Measurements from ENCODE around the gene CD8B2.
"Not testable (repeated sequence)": the region's sequence is repeated elsewhere in the genome, so short reads cannot be mapped to it uniquely, and the experiment has no call there.

The CD8B2 gene

DNA sequence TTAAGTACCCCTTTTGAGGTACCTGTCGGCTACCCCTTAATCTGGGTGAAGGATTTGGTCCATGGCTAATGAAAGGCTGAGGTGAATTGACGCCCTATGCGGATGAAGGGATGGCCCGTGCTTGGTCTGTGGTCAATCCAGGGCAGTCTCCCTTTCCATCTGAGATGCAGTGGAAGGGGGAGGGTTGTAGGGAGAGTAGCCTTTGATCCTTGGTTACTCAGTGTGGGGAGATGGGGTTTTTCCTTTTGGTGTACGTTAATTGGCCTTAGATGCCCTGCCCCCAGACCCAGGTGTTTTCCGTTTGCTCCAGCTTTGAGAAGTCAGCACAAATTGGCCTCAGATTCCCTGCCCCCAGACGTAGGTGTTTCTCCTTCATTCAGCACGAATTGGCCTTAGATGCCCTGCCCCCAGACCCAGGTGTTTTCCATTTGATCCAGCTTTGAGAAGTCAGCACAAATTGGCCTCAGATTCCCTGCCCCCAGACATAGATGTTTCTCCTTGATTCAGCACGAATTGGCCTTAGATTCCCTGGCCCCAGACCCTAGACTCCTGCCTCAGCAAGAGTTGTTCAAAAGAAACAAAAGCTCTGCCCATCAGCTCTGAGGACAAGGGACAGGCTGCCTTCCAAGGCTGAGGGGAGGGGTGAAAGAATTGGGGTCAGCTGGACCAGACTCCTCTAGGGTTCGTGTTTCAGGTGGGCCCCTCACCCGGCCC is 21.7 kb downstream of the CD8B2 start:
- POLR2A ChIA-PET; DNase-seq (ENCODE audit: extremely low spot score); CTCF ChIA-PET: not testable (repeated sequence)

DNA sequence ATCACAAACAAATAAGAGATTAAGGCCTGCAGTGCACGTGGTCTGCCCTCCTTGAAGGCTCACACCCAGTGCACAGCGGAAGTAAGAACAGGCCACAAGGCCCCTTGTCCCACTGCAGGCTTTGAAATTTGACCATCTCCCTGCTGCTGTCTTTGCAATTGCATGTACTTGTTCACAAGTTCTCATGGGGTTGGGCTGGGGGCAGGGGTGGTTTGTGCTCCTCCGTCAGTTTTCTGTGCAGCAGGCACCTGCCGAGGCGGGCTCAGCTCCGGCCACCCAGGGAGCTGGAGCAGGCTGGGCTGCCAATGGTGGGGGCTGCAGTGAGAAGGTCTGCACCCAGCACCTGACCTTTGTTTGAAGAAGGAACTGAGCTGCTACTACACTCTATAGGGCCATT is 22.2 kb downstream of the CD8B2 start:
- POLR2A ChIA-PET; DNase-seq (ENCODE audit: extremely low spot score); CTCF ChIA-PET: not testable (repeated sequence)

DNA sequence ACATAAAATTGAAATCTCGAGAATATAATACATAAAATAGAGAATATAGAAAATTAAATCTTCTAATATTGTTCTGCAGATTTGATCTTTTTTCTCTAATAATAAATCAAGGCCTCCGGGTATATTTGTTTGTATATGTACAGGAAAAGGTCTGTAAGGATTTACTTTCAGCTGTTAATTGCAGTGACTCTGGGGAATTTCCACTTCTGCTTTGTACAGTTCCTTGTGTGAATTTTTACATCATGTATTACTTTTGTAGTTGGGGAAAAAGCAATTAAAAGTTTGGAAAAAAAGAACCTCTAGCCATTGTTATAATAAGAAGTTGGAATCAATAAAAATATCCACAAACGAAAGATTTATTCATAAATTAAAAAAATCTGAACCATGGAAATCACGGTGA is 23.6 kb downstream of the CD8B2 start:
- POLR2A ChIA-PET; DNase-seq (ENCODE audit: extremely low spot score); CTCF ChIA-PET: not testable (repeated sequence)

DNA sequence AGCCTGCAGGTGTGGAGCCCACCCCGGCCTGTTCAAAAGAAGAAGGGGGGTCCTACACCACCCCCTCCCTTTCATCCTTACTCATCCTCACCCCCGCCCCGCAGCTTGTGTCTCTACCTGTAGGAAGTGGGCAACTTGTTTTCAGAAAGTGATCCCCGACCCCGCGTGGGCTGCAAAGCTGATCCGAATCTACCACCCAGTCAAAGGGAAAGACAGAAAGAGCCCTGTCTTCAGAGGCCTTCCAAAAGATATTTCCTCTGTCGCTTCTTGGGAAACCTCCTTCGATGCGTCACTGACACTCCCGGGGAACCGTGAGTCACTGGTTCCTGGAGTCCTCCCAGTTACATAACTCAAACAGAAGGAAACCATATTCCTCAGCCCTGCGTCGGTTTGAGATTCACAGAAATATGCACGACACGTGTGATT is 24.3 kb downstream of the CD8B2 start:
- CTCF ChIA-PET; DNase-seq (ENCODE audit: extremely low spot score); POLR2A ChIA-PET: not testable (repeated sequence)

DNA sequence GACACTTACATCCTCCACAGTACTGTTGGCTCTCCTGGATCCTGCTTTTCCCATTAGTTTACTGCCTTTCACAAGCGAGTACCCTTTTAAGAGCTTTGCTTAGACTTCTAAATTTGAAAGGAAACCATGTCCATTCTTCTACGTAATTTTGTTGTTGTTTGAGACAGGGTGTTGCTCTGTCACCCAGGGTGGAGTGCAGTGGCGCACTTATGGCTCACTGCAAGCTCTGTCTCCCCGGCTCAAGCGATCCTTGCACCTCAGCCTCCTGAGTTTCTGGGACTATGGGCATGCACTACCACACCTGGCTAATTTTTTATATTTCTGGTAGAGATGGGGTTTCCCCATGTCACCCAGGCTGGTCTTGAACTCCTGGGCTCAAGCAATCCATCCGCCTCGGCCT is 24.8 kb downstream of the CD8B2 start:
- POLR2A ChIA-PET; DNase-seq (ENCODE audit: extremely low spot score); CTCF ChIA-PET: not testable (repeated sequence)

DNA sequence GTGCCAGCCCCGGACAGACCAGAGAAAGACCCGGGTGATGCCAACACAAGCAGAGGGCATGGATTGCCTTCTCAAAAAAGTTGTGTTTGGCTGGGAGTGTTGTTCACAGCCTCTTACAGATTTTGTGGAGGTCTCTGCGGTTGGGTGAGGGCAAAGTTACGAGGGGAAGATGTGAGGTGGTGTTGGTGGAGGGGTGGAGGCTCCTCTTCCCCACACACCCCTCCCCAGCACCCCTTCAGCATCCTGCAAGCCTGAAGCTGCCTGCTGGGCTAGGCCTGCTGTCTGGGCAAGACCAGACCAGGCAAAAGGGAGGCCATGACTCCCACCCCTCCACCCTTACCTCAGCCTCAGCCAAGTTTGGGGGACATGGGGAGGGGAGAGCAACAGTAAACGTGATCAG is 26.2 kb downstream of the CD8B2 start:
- DNase-seq (ENCODE audit: extremely low spot score); CTCF ChIA-PET; POLR2A ChIA-PET: not testable (repeated sequence)

DNA sequence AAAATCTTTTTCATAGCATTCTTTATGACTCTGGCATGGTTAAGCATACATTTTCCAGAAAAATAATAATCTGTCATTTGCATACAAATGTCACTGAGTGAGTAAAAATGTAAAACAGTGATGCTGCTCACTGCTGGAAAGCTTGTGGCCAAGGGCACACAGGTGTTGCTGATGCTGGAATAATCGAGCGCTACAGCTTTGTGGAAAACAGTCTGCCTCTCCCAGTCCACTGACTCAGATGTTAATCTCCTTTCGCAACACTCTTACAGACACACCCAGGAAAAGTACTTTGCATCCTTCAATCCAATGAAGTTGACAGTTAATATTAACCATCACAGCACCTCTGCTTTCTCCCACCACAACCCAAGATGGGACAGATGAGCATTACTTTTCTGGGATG is 27.7 kb downstream of the CD8B2 start:
- POLR2A ChIA-PET; CTCF ChIA-PET; DNase-seq (ENCODE audit: extremely low spot score): not testable (repeated sequence)

DNA sequence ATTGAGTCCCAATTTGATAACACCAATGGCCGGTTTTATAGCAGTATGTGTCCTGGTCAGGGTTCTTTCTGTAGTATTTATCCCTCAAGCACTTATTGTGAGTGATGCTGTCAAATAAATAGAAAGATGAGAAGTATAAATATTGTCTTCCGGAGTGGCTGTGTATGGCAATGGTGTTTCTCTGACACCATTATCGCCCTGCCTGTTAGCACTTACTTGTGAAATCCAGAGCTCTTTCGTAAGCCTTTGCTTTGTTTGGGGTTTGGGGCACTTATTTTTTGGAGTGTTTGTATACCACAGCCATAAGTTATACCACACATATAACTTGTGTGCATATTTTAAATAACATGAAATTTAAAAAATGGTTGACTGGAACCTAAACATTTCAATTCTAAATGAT is 29.3 kb downstream of the CD8B2 start:
- no peak for DNase-seq (ENCODE audit: extremely low spot score)
- ChIA-PET CTCF (interaction anchor here (1.7 kb wide), 1 partner anchor 23 kb away, joined by 3 read pairs; no protein-coding TSS in a partner anchor), POLR2A (no interaction called here)
- TF ChIP-seq, protein P1, sequence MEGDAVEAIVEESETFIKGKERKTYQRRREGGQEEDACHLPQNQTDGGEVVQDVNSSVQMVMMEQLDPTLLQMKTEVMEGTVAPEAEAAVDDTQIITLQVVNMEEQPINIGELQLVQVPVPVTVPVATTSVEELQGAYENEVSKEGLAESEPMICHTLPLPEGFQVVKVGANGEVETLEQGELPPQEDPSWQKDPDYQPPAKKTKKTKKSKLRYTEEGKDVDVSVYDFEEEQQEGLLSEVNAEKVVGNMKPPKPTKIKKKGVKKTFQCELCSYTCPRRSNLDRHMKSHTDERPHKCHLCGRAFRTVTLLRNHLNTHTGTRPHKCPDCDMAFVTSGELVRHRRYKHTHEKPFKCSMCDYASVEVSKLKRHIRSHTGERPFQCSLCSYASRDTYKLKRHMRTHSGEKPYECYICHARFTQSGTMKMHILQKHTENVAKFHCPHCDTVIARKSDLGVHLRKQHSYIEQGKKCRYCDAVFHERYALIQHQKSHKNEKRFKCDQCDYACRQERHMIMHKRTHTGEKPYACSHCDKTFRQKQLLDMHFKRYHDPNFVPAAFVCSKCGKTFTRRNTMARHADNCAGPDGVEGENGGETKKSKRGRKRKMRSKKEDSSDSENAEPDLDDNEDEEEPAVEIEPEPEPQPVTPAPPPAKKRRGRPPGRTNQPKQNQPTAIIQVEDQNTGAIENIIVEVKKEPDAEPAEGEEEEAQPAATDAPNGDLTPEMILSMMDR (IDR thresholded peaks at IDR 0.05; ENCODE audit: control extremely low read depth, extremely low read depth, low read depth, missing control alignments): no peak

DNA sequence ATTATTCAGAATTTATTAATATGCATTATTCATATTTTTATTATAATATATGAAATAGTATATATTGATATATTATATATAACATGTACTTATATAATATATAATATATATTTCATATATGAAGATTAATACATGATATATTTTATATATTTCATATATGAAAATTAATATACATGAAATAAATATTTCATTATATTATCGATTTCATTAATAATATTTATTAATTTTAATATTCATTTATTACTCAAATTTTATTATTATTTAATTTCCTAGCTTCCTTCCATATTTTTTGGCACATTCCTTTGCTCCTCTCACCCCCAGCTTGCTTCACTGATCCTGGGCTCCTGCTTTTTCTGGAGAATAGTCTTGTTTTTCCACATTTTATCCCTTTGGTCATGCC is 29.7 kb downstream of the CD8B2 start:
- TF ChIP-seq, protein P1 (IDR thresholded peaks at IDR 0.05; ENCODE audit: control extremely low read depth, extremely low read depth, low read depth, missing control alignments): no peak
- ChIA-PET POLR2A (no interaction called here), CTCF (interaction anchor here (1.7 kb wide), 1 partner anchor 22 kb away, joined by 3 read pairs; no protein-coding TSS in a partner anchor)
- DNase-seq (ENCODE audit: extremely low spot score): no peak

DNA sequence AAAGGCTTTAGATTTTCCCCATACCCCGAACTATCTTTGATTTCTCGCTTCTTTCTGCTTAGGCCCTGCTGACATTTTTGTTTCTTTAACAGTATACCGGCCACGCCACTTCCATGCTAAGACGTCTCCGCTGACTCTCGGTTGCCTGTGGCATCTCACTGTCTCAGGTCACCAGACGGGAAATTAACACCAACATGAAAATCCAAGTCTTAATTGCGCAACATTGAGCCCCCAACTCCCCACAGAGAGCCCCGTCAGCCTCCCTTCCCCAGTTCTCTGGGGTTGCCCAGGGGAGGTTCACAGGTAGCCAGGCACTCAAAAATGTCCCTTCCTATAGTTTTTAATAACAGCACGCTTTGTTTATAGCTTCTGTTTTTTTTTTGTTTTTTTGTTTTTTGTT is 30.2 kb downstream of the CD8B2 start:
- TF ChIP-seq, protein P1 (IDR thresholded peaks at IDR 0.05; ENCODE audit: control extremely low read depth, extremely low read depth, low read depth, missing control alignments): no peak
- ChIA-PET CTCF (interaction anchor here (1.7 kb wide), 1 partner anchor 22 kb away, joined by 3 read pairs; no protein-coding TSS in a partner anchor), POLR2A (no interaction called here)
- no peak for DNase-seq (ENCODE audit: extremely low spot score)

DNA sequence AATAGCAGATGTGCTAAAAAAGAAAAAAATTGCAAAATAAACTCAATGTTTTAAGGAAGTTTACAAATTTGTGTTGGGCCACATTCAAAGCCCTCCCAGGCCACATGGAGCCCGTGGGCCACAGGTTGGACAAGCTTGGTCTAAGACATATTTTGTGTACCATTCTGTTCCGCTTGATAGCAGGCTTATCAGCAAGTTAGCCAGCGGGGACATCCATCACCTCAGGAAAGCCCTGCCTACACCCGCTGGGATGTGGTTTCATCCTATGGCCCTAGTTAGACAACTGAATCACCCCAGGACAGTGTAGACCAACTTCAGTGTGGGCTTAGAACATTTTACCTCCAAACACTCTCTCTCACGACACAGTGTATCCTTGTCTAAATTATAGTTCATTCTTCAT is 32.6 kb downstream of the CD8B2 start:
- DNase-seq (ENCODE audit: extremely low spot score): no peak
- POLR2A ChIA-PET: no interaction called here
- TF ChIP-seq, protein P1 (IDR thresholded peaks at IDR 0.05; ENCODE audit: control extremely low read depth, extremely low read depth, low read depth, missing control alignments): no peak
- CTCF ChIA-PET: no interaction called here
